HCT116 (cell line): ENCODE measurements around the gene SLC6A19. TPM values are rescaled to one million over a fixed set of nuclear protein-coding genes. Genes with fewer than 3 reads are reported as not detected.

ENCODE experiments used
- ATAC-seq: fragments of 200-7000 bp; cut with Tn5 transposase; 2 replicates; pipeline ENCODE4 v1.9.1; 2020; ENCODE audit warnings: mild to moderate bottlenecking, moderate library complexity
- BruUV-seq: library from RNA; stranded (reverse); fragments of 400-500 nt; replicated peaks from 2 replicates; lab custom pipeline; 2021; lab: Mats Ljungman, UMichigan
- CTCF ChIA-PET: fragments of 300-600 bp; sonication (Branson Sonifier 250); formaldehyde crosslinking; loops from one replicate; lab custom pipeline; 2021; ENCODE audit warnings: antibody characterized with exemption; lab: Charles Lee
- POLR2A ChIA-PET: fragments of 300-600, 350-600 bp; sonication (Branson Sonifier 250); formaldehyde crosslinking; loops from one replicate; lab custom pipeline; 2021; ENCODE audit warnings: antibody characterized with exemption; lab: Charles Lee
- RAD21 ChIA-PET, 2 experiments: fragments of 300-600 bp; sonication (Branson Sonifier 250); formaldehyde crosslinking; loops; one replicate each; lab custom pipeline; 2023; ENCODE audit warnings: low total read pairs in 2 of 2; ENCODE audit not compliant: uncharacterized antibody in 2 of 2, unreplicated experiment in 2 of 2, low non-redundant PET in 1 of 2; lab: Charles Lee
- DNase-seq: peaks from one replicate; pipeline ENCODE4 v3.0.0-alpha.2; 2010; ENCODE audit warnings: low read depth, low spot score
- H2AFZ ChIP-seq: fragments of 200-600 bp; shearing (Covaris generic), sonication (generic); 2 replicates; pipeline ENCODE4 v1.6.1; 2017; ENCODE audit warnings: low read depth, mixed run types, mixed read lengths, antibody characterized with exemption, low read length; ENCODE audit not compliant: poor library complexity, severe bottlenecking
- H3K27ac ChIP-seq: 2 replicates; pipeline ENCODE4 v1.5.1; 2012; ENCODE audit warnings: low read depth, low read length
- H3K27me3 ChIP-seq: fragments of 200-600 bp; sonication (generic); 2 replicates; pipeline ENCODE4 v1.6.1; 2016; ENCODE audit warnings: mixed run types, low read length, mixed read lengths; ENCODE audit not compliant: insufficient read depth
- H3K36me3 ChIP-seq, 2 experiments: fragments of 200-500 bp in 1 of 2; fragments of 200-600 bp in 1 of 2; sonication (Bioruptor generic) in 1 of 2; sonication (generic) in 1 of 2; 2 replicates each; pipeline versions ENCODE4 v1.5.1 to v1.6.1; 2014 to 2016; ENCODE audit warnings: low read length in 2 of 2, inconsistent platforms in 1 of 2, mixed read lengths in 1 of 2, mixed run types in 1 of 2; ENCODE audit not compliant: insufficient read depth in 2 of 2, control insufficient read depth in 1 of 2
- H3K4me1 ChIP-seq, 2 experiments: fragments of 200-600 bp in 1 of 2; sonication (generic) in 1 of 2; 2 replicates each; pipeline versions ENCODE4 v1.5.1 to v1.6.1; 2012 to 2017; ENCODE audit warnings: low read length in 2 of 2, inconsistent platforms in 1 of 2, mild to moderate bottlenecking in 1 of 2, mixed read lengths in 1 of 2, mixed run types in 1 of 2, moderate library complexity in 1 of 2; ENCODE audit not compliant: insufficient read depth in 2 of 2, control insufficient read depth in 1 of 2
- H3K4me2 ChIP-seq: fragments of 200-600 bp; sonication (generic); 2 replicates; pipeline ENCODE4 v1.6.1; 2017; ENCODE audit warnings: mixed run types, low read length, mixed read lengths
- H3K4me3 ChIP-seq, 2 experiments: fragments of 200-600 bp in 1 of 2; sonication (generic) in 1 of 2; replicated peaks in 1 of 2; 2 replicates each; pipeline ENCODE4 v1.5.1; 2011 to 2016; ENCODE audit warnings: low read length in 2 of 2, control low read depth in 1 of 2, low read depth in 1 of 2, mild to moderate bottlenecking in 1 of 2, mixed read lengths in 1 of 2, mixed run types in 1 of 2
- H3K79me2 ChIP-seq: fragments of 200-600 bp; sonication (generic); 2 replicates; pipeline ENCODE4 v1.6.1; 2017; ENCODE audit warnings: mild to moderate bottlenecking, mixed run types, low read length, moderate library complexity, mixed read lengths; ENCODE audit not compliant: insufficient read depth
- H3K9ac ChIP-seq: fragments of 200-600 bp; sonication (generic); 2 replicates; pipeline ENCODE4 v1.6.1; 2016; ENCODE audit warnings: low read length, mixed read lengths
- H3K9me2 ChIP-seq: fragments of 200-600 bp; sonication (generic), shearing (Covaris generic); 2 replicates; pipeline ENCODE4 v1.6.1; 2017; ENCODE audit warnings: mixed run types, mild to moderate bottlenecking, moderate library complexity; ENCODE audit not compliant: insufficient read depth
- H3K9me3 ChIP-seq, 2 experiments: fragments of 200-500 bp in 1 of 2; fragments of 200-600 bp in 1 of 2; sonication (Bioruptor generic) in 1 of 2; sonication (generic) in 1 of 2; 2 replicates each; pipeline ENCODE4 v1.6.1; 2014 to 2017; ENCODE audit warnings: low read length in 2 of 2, mixed read lengths in 2 of 2, inconsistent platforms in 1 of 2, low read depth in 1 of 2, mild to moderate bottlenecking in 1 of 2, mixed run types in 1 of 2, moderate library complexity in 1 of 2; ENCODE audit not compliant: control insufficient read depth in 1 of 2, insufficient read depth in 1 of 2
- H4K20me1 ChIP-seq: fragments of 200-600 bp; sonication (generic), shearing (Covaris generic); 2 replicates; pipeline ENCODE4 v1.6.1; 2017; ENCODE audit warnings: mixed run types, mild to moderate bottlenecking, moderate library complexity; ENCODE audit not compliant: insufficient read depth
- ATF3 ChIP-seq: IDR thresholded peaks from 2 replicates; pipeline ENCODE4 v1.6.1; 2012
- CBX3 ChIP-seq: IDR thresholded peaks from 2 replicates; pipeline ENCODE4 v1.6.1; 2012; ENCODE audit warnings: low read depth
- CTCF ChIP-seq, 3 experiments: fragments of 200-600 bp in 1 of 3; sonication (generic) in 1 of 3; IDR thresholded peaks in 2 of 3; conservative IDR thresholded peaks in 1 of 3; 2 replicates each; pipeline ENCODE4 v1.5.1; 2012 to 2017; ENCODE audit warnings: low read depth in 2 of 3, low read length in 2 of 3, antibody characterized with exemption in 1 of 3, borderline replicate concordance in 1 of 3, control low read depth in 1 of 3, mild to moderate bottlenecking in 1 of 3, mixed read lengths in 1 of 3, mixed run types in 1 of 3, moderate library complexity in 1 of 3; ENCODE audit not compliant: insufficient read depth in 1 of 3
- EGR1 ChIP-seq: IDR thresholded peaks from 2 replicates; pipeline ENCODE4 v1.6.1; 2012; ENCODE audit warnings: low read depth
- ELF1 ChIP-seq: IDR thresholded peaks from 2 replicates; pipeline ENCODE4 v1.6.1; 2012; ENCODE audit warnings: low read depth, borderline replicate concordance
- EZH2 ChIP-seq: fragments of 200-600 bp; sonication (generic); IDR thresholded peaks from 2 replicates; pipeline ENCODE4 v1.6.1; 2017; ENCODE audit warnings: antibody characterized with exemption, mixed run types
- JUND ChIP-seq: IDR thresholded peaks from 2 replicates; pipeline ENCODE4 v1.6.1; 2012
- REST ChIP-seq: IDR thresholded peaks from 2 replicates; pipeline ENCODE4 v1.6.1; 2012; ENCODE audit warnings: low read depth
- SRF ChIP-seq: IDR thresholded peaks from 2 replicates; pipeline ENCODE4 v1.6.1; 2012; ENCODE audit warnings: low read depth
- TCF7L2 ChIP-seq: IDR thresholded peaks from 2 replicates; pipeline ENCODE4 v1.7.0; 2011; ENCODE audit warnings: borderline replicate concordance, inconsistent platforms; ENCODE audit not compliant: insufficient read depth, insufficient read length; ENCODE audit errors: extremely low read depth
- ZNF274 ChIP-seq: fragments of 200-500 bp; sonication (Bioruptor generic); IDR thresholded peaks from 2 replicates; pipeline ENCODE4 v1.6.1; 2014; ENCODE audit warnings: mild to moderate bottlenecking, low read depth, low read length, inconsistent platforms
- intact Hi-C: fragments of 100-400 bp; cut with micrococcal nuclease; formaldehyde crosslinking; loops from 2 replicates; pipeline ENCODE4 v1.10.0; 2022
- total RNA-seq: library from RNA; stranded (reverse); gene quantifications from one replicate; pipeline ENCODE4 v1.2.1, GENCODE V29; 2021; ENCODE audit not compliant: unreplicated experiment
- TF ChIP-seq, protein P1 (sequence below): IDR thresholded peaks from 2 replicates; pipeline ENCODE4 v1.6.1; 2011; ENCODE audit warnings: mild to moderate bottlenecking, low read length, moderate library complexity; ENCODE audit not compliant: insufficient replicate concordance; ENCODE audit errors: extremely low read depth

SLC6A19 gene
- total RNA-seq, 1 experiment from 2014 or later: not detected

- Histone ChIP-seq H3K9ac (no peak overlapping the region), H4K20me1 (no peaks in the 10 kb centered on the region), H3K27ac (no peak overlapping the region), H3K9me3 (no peaks in the 10 kb centered on the region), H3K9me2 (no peaks in the 10 kb centered on the region), H2AFZ (no peak overlapping the region), H3K79me2 (no peaks in the 10 kb centered on the region), H3K27me3 (no peaks in the 10 kb centered on the region), H3K36me3 (no peaks in the 10 kb centered on the region), H3K4me3 (no peak overlapping the region), H3K4me1 (no peaks in the 10 kb centered on the region), H3K4me2 (no peak overlapping the region)
- ChIA-PET POLR2A (no interaction called here), CTCF (interaction anchor here (1.0 kb wide), 1 partner anchor 14 kb away, joined by 3 read pairs; no protein-coding TSS in a partner anchor), RAD21 (no interaction called here)
- BruUV-seq: no TSS peak
- TF ChIP-seq SRF: no peak
- no peak for TF ChIP-seq ZNF274
- no peak for TF ChIP-seq ELF1
- TF ChIP-seq TCF7L2: no peak
- TF ChIP-seq CBX3: no peak
- TF ChIP-seq, protein P1, sequence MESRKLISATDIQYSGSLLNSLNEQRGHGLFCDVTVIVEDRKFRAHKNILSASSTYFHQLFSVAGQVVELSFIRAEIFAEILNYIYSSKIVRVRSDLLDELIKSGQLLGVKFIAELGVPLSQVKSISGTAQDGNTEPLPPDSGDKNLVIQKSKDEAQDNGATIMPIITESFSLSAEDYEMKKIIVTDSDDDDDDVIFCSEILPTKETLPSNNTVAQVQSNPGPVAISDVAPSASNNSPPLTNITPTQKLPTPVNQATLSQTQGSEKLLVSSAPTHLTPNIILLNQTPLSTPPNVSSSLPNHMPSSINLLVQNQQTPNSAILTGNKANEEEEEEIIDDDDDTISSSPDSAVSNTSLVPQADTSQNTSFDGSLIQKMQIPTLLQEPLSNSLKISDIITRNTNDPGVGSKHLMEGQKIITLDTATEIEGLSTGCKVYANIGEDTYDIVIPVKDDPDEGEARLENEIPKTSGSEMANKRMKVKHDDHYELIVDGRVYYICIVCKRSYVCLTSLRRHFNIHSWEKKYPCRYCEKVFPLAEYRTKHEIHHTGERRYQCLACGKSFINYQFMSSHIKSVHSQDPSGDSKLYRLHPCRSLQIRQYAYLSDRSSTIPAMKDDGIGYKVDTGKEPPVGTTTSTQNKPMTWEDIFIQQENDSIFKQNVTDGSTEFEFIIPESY: no peak
- intact Hi-C loops: no loop called here
- ATAC-seq: no peak
- no peak for DNase-seq
These were observed 10.6 kb upstream of the SLC6A19 start for GRCh38 chr5:1190837-1191239.

- POLR2A ChIA-PET: no interaction called here
- no peak for TF ChIP-seq REST
- TF ChIP-seq JUND: no peak
- no peak for TF ChIP-seq EGR1
- TF ChIP-seq ATF3: no peak
- no peak for TF ChIP-seq CTCF (IDR thresholded peaks at IDR 0.05 in 2 of 3, conservative IDR thresholded peaks at IDR 0.05 in 1 of 3; ENCODE audit: borderline replicate concordance in 1 of 3, insufficient read depth in 1 of 3, low read depth in 2 of 3, low read length in 2 of 3)
- no peak for TF ChIP-seq EZH2
- H3K4me1 ChIP-seq: no peaks in the 10 kb centered on the region
These were observed 8.3 kb upstream of the SLC6A19 start for GRCh38 chr5:1192971-1193590.

More at GRCh38 chr5:1192971-1193590, 8.3 kb upstream of the SLC6A19 start:
- H3K4me3 ChIP-seq: no peak overlapping the region
- intact Hi-C loops: no loop called here
- H3K79me2 ChIP-seq: no peaks in the 10 kb centered on the region
- H3K36me3 ChIP-seq: no peaks in the 10 kb centered on the region
- ATAC-seq (no peak), DNase-seq (no peak)
- H4K20me1 ChIP-seq: no peaks in the 10 kb centered on the region
- 0 out of 2 replicates have a peak, but pooled peaks cover under 1% of the 10 kb centered on the region for H3K27me3 ChIP-seq
- RAD21 ChIA-PET: no interaction called here
- H2AFZ ChIP-seq: no peak overlapping the region
- H3K9me2 ChIP-seq: no peaks in the 10 kb centered on the region
- H3K9ac ChIP-seq: no peak overlapping the region
- no peak overlapping the region for H3K27ac ChIP-seq
- no peaks in the 10 kb centered on the region for H3K9me3 ChIP-seq
- no peak overlapping the region for H3K4me2 ChIP-seq
- BruUV-seq: no TSS peak
- CTCF ChIA-PET: no interaction called here
